ENCODE data around the gene VPS16.

VPS16 gene

DNA sequence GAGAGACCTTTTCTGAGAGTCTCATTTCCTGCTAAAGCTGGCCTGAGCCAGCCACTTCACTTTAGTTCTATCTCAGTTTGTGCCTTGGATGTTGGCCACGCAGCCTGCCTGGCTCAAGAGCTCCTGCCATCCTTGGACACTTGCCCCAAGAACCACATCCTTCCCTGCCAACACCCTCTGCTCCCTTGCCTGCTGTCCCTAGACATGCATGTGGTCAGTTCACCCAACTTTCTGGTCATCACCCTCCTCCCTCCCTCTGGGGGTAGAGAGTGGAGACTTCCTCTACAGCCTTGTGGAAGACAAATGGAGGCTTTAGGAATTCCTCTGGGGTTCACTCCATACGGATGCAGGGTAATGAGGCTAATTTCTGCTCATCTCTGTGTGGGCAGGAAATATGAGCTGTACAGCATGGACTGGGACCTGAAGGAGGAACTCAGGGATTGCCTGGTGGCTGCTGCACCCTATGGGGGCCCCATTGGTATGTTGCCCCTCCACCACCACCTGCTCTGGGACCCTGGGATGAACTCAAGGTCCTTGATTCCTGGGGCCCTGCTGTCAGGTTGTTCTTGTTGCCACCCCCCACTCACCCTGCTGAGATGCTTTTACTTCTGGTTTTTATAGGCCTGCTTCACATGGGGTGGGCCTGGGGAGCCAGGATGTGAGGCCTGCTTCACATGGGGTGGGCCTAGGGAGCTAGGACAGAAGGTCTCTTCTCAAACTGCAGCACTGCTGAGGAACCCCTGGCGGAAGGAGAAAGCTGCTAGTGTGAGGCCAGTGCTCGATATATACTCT is 19.0 kb downstream of the VPS16 start:
- Histone ChIP-seq H3K4me3 (replicated peaks; ENCODE audit: insufficient read depth, low read length) (no peak overlapping the region), H3K27me3 (ENCODE audit: insufficient read depth, poor library complexity, severe bottlenecking) (no peaks in the 10 kb centered on the region), H3K27ac (replicated peaks) (no peak overlapping the region)
- no peak for DNase-seq (ENCODE audit: low read depth in 1 of 2, low spot score in 1 of 2)
- TF ChIP-seq POLR2AphosphoS5 (IDR thresholded peaks at IDR 0.05; ENCODE audit: low read depth) (no peak), SPI1 (IDR thresholded peaks at IDR 0.05; ENCODE audit: borderline replicate concordance, low read depth) (no peak)
- TF ChIP-seq, protein P1, sequence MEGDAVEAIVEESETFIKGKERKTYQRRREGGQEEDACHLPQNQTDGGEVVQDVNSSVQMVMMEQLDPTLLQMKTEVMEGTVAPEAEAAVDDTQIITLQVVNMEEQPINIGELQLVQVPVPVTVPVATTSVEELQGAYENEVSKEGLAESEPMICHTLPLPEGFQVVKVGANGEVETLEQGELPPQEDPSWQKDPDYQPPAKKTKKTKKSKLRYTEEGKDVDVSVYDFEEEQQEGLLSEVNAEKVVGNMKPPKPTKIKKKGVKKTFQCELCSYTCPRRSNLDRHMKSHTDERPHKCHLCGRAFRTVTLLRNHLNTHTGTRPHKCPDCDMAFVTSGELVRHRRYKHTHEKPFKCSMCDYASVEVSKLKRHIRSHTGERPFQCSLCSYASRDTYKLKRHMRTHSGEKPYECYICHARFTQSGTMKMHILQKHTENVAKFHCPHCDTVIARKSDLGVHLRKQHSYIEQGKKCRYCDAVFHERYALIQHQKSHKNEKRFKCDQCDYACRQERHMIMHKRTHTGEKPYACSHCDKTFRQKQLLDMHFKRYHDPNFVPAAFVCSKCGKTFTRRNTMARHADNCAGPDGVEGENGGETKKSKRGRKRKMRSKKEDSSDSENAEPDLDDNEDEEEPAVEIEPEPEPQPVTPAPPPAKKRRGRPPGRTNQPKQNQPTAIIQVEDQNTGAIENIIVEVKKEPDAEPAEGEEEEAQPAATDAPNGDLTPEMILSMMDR (IDR thresholded peaks at IDR 0.05; ENCODE audit: insufficient read depth, low read length): no peak
- TF ChIP-seq, protein P2, sequence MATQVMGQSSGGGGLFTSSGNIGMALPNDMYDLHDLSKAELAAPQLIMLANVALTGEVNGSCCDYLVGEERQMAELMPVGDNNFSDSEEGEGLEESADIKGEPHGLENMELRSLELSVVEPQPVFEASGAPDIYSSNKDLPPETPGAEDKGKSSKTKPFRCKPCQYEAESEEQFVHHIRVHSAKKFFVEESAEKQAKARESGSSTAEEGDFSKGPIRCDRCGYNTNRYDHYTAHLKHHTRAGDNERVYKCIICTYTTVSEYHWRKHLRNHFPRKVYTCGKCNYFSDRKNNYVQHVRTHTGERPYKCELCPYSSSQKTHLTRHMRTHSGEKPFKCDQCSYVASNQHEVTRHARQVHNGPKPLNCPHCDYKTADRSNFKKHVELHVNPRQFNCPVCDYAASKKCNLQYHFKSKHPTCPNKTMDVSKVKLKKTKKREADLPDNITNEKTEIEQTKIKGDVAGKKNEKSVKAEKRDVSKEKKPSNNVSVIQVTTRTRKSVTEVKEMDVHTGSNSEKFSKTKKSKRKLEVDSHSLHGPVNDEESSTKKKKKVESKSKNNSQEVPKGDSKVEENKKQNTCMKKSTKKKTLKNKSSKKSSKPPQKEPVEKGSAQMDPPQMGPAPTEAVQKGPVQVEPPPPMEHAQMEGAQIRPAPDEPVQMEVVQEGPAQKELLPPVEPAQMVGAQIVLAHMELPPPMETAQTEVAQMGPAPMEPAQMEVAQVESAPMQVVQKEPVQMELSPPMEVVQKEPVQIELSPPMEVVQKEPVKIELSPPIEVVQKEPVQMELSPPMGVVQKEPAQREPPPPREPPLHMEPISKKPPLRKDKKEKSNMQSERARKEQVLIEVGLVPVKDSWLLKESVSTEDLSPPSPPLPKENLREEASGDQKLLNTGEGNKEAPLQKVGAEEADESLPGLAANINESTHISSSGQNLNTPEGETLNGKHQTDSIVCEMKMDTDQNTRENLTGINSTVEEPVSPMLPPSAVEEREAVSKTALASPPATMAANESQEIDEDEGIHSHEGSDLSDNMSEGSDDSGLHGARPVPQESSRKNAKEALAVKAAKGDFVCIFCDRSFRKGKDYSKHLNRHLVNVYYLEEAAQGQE (IDR thresholded peaks at IDR 0.05; ENCODE audit: insufficient replicate concordance, low read depth): no peak

DNA sequence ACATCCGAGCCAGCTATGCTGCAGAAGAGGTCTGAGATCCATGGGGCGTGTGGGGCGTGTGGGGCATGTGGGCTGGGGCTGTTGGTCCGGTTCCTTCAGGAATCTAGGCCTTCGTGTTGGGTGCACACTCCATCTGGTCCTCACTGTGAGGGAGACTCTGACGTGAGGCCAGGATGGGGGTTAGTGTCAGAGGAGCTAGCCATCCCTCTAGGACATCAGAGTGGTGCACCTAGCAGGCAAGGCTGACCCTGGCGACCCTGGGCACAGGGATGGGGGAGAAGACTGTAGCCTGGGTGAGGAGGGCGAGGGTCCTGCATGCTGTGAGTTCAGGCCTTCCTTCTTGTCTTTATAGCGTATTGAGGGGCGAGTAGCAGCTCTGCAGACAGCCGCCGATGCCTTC is 24.1 kb downstream of the VPS16 start:
- no peaks in the 10 kb centered on the region for H3K27me3 ChIP-seq (ENCODE audit: insufficient read depth, poor library complexity, severe bottlenecking)
- no peak overlapping the region for H3K27ac ChIP-seq (replicated peaks)
- TF ChIP-seq, protein P2 (IDR thresholded peaks at IDR 0.05; ENCODE audit: insufficient replicate concordance, low read depth): no peak
- TF ChIP-seq, protein P1 (IDR thresholded peaks at IDR 0.05; ENCODE audit: insufficient read depth, low read length): no peak
- TF ChIP-seq GABPA (IDR thresholded peaks at IDR 0.05; ENCODE audit: low read depth) (no peak), POLR2AphosphoS5 (IDR thresholded peaks at IDR 0.05; ENCODE audit: low read depth) (no peak), SPI1 (IDR thresholded peaks at IDR 0.05; ENCODE audit: borderline replicate concordance, low read depth) (no peak)
- DNase-seq (ENCODE audit: low read depth in 1 of 2, low spot score in 1 of 2): no peak
- H3K4me3 ChIP-seq (replicated peaks; ENCODE audit: insufficient read depth, low read length): no peak overlapping the region

DNA sequence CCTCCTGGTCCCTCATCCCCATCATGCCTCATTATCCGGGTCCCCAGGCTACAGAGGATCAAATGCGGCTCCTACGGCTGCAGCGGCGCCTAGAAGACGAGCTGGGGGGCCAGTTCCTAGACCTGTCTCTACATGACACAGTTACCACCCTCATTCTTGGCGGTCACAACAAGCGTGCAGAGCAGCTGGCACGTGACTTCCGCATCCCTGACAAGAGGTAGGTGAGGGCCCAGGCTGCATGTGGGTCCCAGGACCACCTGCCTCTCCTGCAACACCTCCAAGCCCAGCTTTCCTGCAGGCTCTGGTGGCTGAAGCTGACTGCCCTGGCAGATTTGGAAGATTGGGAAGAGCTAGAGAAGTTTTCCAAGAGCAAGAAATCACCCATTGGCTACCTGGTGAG is 24.6 kb downstream of the VPS16 start:
- no peaks in the 10 kb centered on the region for H3K27me3 ChIP-seq (ENCODE audit: insufficient read depth, poor library complexity, severe bottlenecking)
- no peak for DNase-seq (ENCODE audit: low read depth in 1 of 2, low spot score in 1 of 2)
- TF ChIP-seq GABPA (IDR thresholded peaks at IDR 0.05; ENCODE audit: low read depth): no peak
- TF ChIP-seq, protein P1 (IDR thresholded peaks at IDR 0.05; ENCODE audit: insufficient read depth, low read length): no peak
- no peak overlapping the region for H3K27ac ChIP-seq (replicated peaks)
- H3K4me3 ChIP-seq (replicated peaks; ENCODE audit: insufficient read depth, low read length): no peak overlapping the region

DNA sequence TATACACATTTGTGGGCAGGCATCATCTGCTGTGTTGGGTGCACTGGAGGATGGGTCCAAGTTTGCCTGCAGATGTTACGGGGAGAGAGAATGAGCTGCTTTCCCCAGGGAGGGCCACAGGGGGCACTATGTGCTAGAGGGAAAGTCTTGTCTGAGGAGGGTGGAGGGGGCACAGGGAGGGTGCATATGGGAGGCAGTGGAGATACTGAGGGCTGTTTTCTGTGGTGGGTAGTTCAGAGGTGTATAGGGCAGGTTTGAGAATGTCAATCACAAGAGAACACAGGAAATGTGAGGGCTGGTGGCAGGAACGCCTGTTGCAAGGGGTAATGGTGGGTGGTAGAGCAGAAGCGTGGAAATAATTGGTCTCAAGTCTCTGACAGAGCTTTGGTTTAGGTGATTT is 25.1 kb downstream of the VPS16 start:
- Histone ChIP-seq H3K27me3 (ENCODE audit: insufficient read depth, poor library complexity, severe bottlenecking) (no peaks in the 10 kb centered on the region), H3K27ac (replicated peaks) (no peak overlapping the region), H3K4me3 (replicated peaks; ENCODE audit: insufficient read depth, low read length) (no peak overlapping the region)
- no peak for TF ChIP-seq SPI1 (IDR thresholded peaks at IDR 0.05; ENCODE audit: borderline replicate concordance, low read depth)
- no peak for TF ChIP-seq POLR2AphosphoS5 (IDR thresholded peaks at IDR 0.05; ENCODE audit: low read depth)
- TF ChIP-seq, protein P1 (IDR thresholded peaks at IDR 0.05; ENCODE audit: insufficient read depth, low read length): no peak
- TF ChIP-seq, protein P2 (IDR thresholded peaks at IDR 0.05; ENCODE audit: insufficient replicate concordance, low read depth): no peak
- no peak for TF ChIP-seq GABPA (IDR thresholded peaks at IDR 0.05; ENCODE audit: low read depth)
- no peak for DNase-seq (ENCODE audit: low read depth in 1 of 2, low spot score in 1 of 2)
